Measurements from ENCODE around the gene C12orf75. TPM values are rescaled to one million over a fixed set of nuclear protein-coding genes. Genes with fewer than 3 reads are reported as not detected.

Gene C12orf75
- total and polyA plus RNA-seq, 2 of the 13 experiments (the other 11 are each of a cell fraction or from before 2014, with no cell fraction given) = 16.1 to 19.8 TPM

DNA sequence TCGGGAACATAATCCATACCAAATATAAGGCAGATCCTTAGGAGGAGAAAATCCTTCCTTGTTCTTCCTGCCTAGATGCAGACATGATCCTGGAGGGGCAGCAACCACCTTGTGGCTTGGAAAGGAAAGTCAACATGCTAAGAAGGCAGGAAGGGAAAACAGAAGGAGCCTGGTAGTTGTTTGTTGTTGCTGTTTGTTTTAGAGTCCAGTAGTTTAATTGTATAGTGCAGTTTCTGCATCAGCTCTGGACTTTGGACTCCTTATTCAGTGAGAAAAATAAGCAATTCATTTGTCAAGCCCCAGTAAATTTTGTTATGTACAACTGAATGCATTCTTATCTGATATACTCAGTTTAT, 48.8 kb upstream of the C12orf75 start (continued):
- TF ChIP-seq, protein P1, sequence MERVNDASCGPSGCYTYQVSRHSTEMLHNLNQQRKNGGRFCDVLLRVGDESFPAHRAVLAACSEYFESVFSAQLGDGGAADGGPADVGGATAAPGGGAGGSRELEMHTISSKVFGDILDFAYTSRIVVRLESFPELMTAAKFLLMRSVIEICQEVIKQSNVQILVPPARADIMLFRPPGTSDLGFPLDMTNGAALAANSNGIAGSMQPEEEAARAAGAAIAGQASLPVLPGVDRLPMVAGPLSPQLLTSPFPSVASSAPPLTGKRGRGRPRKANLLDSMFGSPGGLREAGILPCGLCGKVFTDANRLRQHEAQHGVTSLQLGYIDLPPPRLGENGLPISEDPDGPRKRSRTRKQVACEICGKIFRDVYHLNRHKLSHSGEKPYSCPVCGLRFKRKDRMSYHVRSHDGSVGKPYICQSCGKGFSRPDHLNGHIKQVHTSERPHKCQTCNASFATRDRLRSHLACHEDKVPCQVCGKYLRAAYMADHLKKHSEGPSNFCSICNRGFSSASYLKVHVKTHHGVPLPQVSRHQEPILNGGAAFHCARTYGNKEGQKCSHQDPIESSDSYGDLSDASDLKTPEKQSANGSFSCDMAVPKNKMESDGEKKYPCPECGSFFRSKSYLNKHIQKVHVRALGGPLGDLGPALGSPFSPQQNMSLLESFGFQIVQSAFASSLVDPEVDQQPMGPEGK (CRISPR knock-in tag; IDR thresholded peaks at IDR 0.05) = no peak
- no peak for TF ChIP-seq IRF2 (CRISPR knock-in tag; IDR thresholded peaks at IDR 0.05)
- TF ChIP-seq KLF15 (CRISPR knock-in tag; IDR thresholded peaks at IDR 0.05; ENCODE audit: borderline replicate concordance) = no peak
- TF ChIP-seq SRY (CRISPR knock-in tag; IDR thresholded peaks at IDR 0.05) = no peak
- TF ChIP-seq, protein P2, sequence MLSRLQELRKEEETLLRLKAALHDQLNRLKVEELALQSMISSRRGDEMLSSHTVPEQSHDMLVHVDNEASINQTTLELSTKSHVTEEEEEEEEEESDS (CRISPR knock-in tag; IDR thresholded peaks at IDR 0.05; ENCODE audit: borderline replicate concordance) = no peak
- TF ChIP-seq TEAD2 (CRISPR knock-in tag; IDR thresholded peaks at IDR 0.05) = no peak
- TF ChIP-seq NCOA5 (CRISPR knock-in tag; IDR thresholded peaks at IDR 0.05) = no peak
- TF ChIP-seq, protein P3, sequence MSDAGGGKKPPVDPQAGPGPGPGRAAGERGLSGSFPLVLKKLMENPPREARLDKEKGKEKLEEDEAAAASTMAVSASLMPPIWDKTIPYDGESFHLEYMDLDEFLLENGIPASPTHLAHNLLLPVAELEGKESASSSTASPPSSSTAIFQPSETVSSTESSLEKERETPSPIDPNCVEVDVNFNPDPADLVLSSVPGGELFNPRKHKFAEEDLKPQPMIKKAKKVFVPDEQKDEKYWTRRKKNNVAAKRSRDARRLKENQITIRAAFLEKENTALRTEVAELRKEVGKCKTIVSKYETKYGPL (CRISPR knock-in tag; IDR thresholded peaks at IDR 0.05) = no peak

DNA sequence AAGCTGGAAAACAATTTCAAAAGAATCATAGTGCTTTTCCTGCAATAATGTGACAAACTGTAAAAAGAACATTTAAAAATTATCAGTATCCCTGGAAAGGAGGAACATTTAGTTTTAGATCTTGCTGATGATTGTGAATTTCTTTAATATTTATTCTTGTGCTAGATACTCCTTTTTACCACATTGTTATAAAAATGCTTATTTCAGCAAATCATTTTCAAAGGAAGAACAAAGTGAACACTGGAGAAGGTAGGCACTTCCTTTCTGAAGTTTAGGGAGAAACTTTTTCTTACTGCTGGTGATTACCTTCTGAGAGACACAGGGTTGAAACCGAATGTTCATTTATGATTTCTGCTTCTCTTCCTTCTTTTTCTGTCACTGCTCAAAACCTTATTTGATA, 45.1 kb upstream of the C12orf75 start:
- intact Hi-C loops (cut with micrococcal nuclease; ENCODE audit: unreplicated experiment) (no loop called here), in situ Hi-C loops (cut with HindIII; ENCODE audit: extremely low pct_ligation_motif_present, low pct_unique_long_range_greater_than_20kb) (no loop called here)
- no peak for TF ChIP-seq PAF1 (CRISPR knock-in tag; IDR thresholded peaks at IDR 0.05)
- peak; percentile 44 to 69; a peak in 3 of 4 replicates for TF ChIP-seq MAFK (conservative IDR thresholded peaks at IDR 0.05 in 1 of 2, IDR thresholded peaks at IDR 0.05 in 1 of 2; ENCODE audit: low read length in 2 of 2)
- TF ChIP-seq MAFF (IDR thresholded peaks at IDR 0.05; ENCODE audit: low read depth, low read length) = peak; percentile 58
- CTCF ChIA-PET (ENCODE audit: low intra/inter-chr PET ratio, low total read pairs) = no interaction called here
- H4K20me1 ChIP-seq (ENCODE audit: insufficient read depth, low read length) = no peaks in the 10 kb centered on the region
- ATAC-seq (no peak), DNase-seq (ENCODE audit: low spot score) (no peak), FAIRE-seq (no peak)
- no peaks in the 10 kb centered on the region for H3K36me3 ChIP-seq (replicated peaks in 1 of 2; ENCODE audit: control insufficient read depth in 1 of 2, insufficient read depth in 2 of 2, low read length in 2 of 2)
- no peak overlapping the region for H3K4me2 ChIP-seq (ENCODE audit: low read depth, low read length)
- H3K9me3 ChIP-seq (ENCODE audit: low read length) = no peaks in the 10 kb centered on the region
- H3K79me2 ChIP-seq (ENCODE audit: insufficient read depth, low read length) = no peaks in the 10 kb centered on the region
- H2AFZ ChIP-seq (ENCODE audit: low read length) = no peak overlapping the region
- H3K27me3 ChIP-seq (ENCODE audit: control insufficient read depth in 1 of 2, insufficient read depth in 2 of 2, low read length in 2 of 2) = no peaks in the 10 kb centered on the region
- H3K27ac ChIP-seq (ENCODE audit: extremely low read length, insufficient read depth, low read length) = no peak overlapping the region
- POLR2A ChIA-PET = no interaction called here
- peaks cover 39% of the 10 kb centered on the region for H3K4me1 ChIP-seq (ENCODE audit: insufficient read depth, low read length)
- no peak overlapping the region for H3K9ac ChIP-seq (ENCODE audit: insufficient read depth, low read depth, low read length)
- BruUV-seq (replicated peaks) = no TSS peak
- no peak overlapping the region for H3K4me3 ChIP-seq (replicated peaks in 1 of 3; ENCODE audit: insufficient read depth in 1 of 3, low read depth in 2 of 3, low read length in 3 of 3)
- 35% methylated on average over 1 of the region's 1 CpG for WGBS (ENCODE audit: low lambda C conversion rate)

Measured in HepG2 (cell line).